GM18519 (cell line): ENCODE results near the gene SLC25A40.
"Not testable (repeated sequence)": the region's sequence is repeated elsewhere in the genome, so short reads cannot be mapped to it uniquely, and the experiment has no call there.

ENCODE experiments used
- ATAC-seq: cut with Tn5 transposase; IDR thresholded peaks from one replicate; pipeline ENCODE4 v1.9.1; 2021; ENCODE audit warnings: mild to moderate bottlenecking, moderate library complexity; ENCODE audit not compliant: unreplicated experiment, low FRiP score

The SLC25A40 gene

GRCh38 chr7:87873328-87873727, 2.8 kb downstream of the SLC25A40 start:
- not testable (repeated sequence) for ATAC-seq

GRCh38 chr7:87872346-87872745, 3.8 kb downstream of the SLC25A40 start:
- no peak for ATAC-seq

GRCh38 chr7:87870471-87870870, 5.7 kb downstream of the SLC25A40 start:
- no peak for ATAC-seq

GRCh38 chr7:87866533-87866932, 9.6 kb downstream of the SLC25A40 start:
- not testable (repeated sequence) for ATAC-seq

- ATAC-seq = no peak
Observed at GRCh38 chr7:87866089-87866488, 10.1 kb downstream of the SLC25A40 start.

- no peak for ATAC-seq
Observed at GRCh38 chr7:87858417-87859100, 17.6 kb downstream of the SLC25A40 start.

GRCh38 chr7:87853237-87853864, 22.8 kb downstream of the SLC25A40 start:
- no peak for ATAC-seq

- no peak for ATAC-seq
Observed at GRCh38 chr7:87852306-87852705, 23.9 kb downstream of the SLC25A40 start.

GRCh38 chr7:87850836-87851593, 25.1 kb downstream of the SLC25A40 start:
- ATAC-seq = no peak

- no peak for ATAC-seq
Observed at GRCh38 chr7:87837597-87837996, 38.6 kb downstream of the SLC25A40 start.

- ATAC-seq = no peak
Observed at GRCh38 chr7:87833130-87833529, 43.0 kb downstream of the SLC25A40 start.

- no peak for ATAC-seq
Observed at GRCh38 chr7:87831097-87831496, 45.1 kb downstream of the SLC25A40 start.

- not testable (repeated sequence) for ATAC-seq
Observed at GRCh38 chr7:87828383-87828782, 47.8 kb downstream of the SLC25A40 start.

- ATAC-seq = not testable (repeated sequence)
Observed at GRCh38 chr7:87825369-87825768, 50.8 kb downstream of the SLC25A40 start.

- not testable (repeated sequence) for ATAC-seq
Observed at GRCh38 chr7:87822056-87822455, 54.1 kb downstream of the SLC25A40 start.

- no peak for ATAC-seq
Observed at GRCh38 chr7:87818336-87818735, 57.8 kb downstream of the SLC25A40 start.

GRCh38 chr7:87816389-87816788, 59.8 kb downstream of the SLC25A40 start:
- no peak for ATAC-seq

- ATAC-seq = no peak
Observed at GRCh38 chr7:87810726-87811125, 65.4 kb downstream of the SLC25A40 start.

GRCh38 chr7:87810130-87810529, 66.0 kb downstream of the SLC25A40 start:
- ATAC-seq = no peak

- no peak for ATAC-seq
Observed at GRCh38 chr7:87806150-87806549, 70.0 kb downstream of the SLC25A40 start.

GRCh38 chr7:87797798-87798403, 78.3 kb downstream of the SLC25A40 start:
- ATAC-seq = peak; percentile 87
